Ascending aorta (tissue), 2 donors: ENCODE results near the gene SLC16A12. TPM values are rescaled to one million over a fixed set of nuclear protein-coding genes. Genes with fewer than 3 reads are reported as not detected.

Source experiments
- DNase-seq, 2 donors: peaks; one replicate each; pipeline ENCODE4 v3.0.0-alpha.2; 2019; ENCODE audit warnings: low spot score in 2 of 2
- H3K27ac ChIP-seq, 2 donors: fragments of 200-600 bp; sonication (generic); one replicate each; pipeline ENCODE4 v1.5.1; 2016 to 2017; ENCODE audit warnings: mild to moderate bottlenecking in 1 of 2
- H3K27me3 ChIP-seq: fragments of 200-600 bp; sonication (generic); one replicate; pipeline ENCODE4 v1.5.1; 2017
- H3K36me3 ChIP-seq, 2 donors: fragments of 200-600 bp; sonication (generic); one replicate each; pipeline ENCODE4 v1.5.1; 2016
- H3K4me1 ChIP-seq, 2 donors: fragments of 200-600 bp; sonication (generic); one replicate each; pipeline ENCODE4 v1.5.1; 2016 to 2017; ENCODE audit warnings: mild to moderate bottlenecking in 1 of 2
- H3K4me3 ChIP-seq, 2 donors: fragments of 200-600 bp; sonication (generic); one replicate each; pipeline ENCODE4 v1.5.1; 2016 to 2017; ENCODE audit warnings: mild to moderate bottlenecking in 1 of 2
- H3K9me3 ChIP-seq, 2 donors: fragments of 200-600 bp; sonication (generic); one replicate each; pipeline ENCODE4 v1.5.1; 2016
- CTCF ChIP-seq, 3 experiments: fragments of 200-600 bp in 2 of 3; fragments of 450-650 bp in 1 of 3; sonication (generic) in 2 of 3; IDR thresholded peaks; one replicate each; pipeline ENCODE4 v1.5.1; 2016 to 2019; ENCODE audit warnings: antibody characterized with exemption in 3 of 3, mild to moderate bottlenecking in 1 of 3, moderate library complexity in 1 of 3
- intact Hi-C: fragments of 100-400 bp; cut with DNase I; formaldehyde crosslinking; loops from one replicate; pipeline ENCODE4 v1.15.1; 2023
- total RNA-seq: library from RNA; depleted of rRNA; stranded (reverse); fragments of >200 nt; gene quantifications from one replicate; pipeline ENCODE4 v1.1.0, GENCODE V29; 2016

Gene SLC16A12
- total RNA-seq, 1 donor from 2014 or later, result not detected

- TF ChIP-seq CTCF (IDR thresholded peaks at IDR 0.05), result no peak
- Histone ChIP-seq H3K4me3 (no peak overlapping the region), H3K36me3 (no peaks in the 10 kb centered on the region), H3K27ac (peak overlapping the region; percentile 35 to 57), H3K9me3 (no peaks in the 10 kb centered on the region), H3K4me1 (peaks cover 7 to 43% of the 10 kb centered on the region in 2 donors), H3K27me3 (no peaks in the 10 kb centered on the region)
- no peak for DNase-seq
- intact Hi-C loops, result loop anchor here (2.0 to 5.0 kb wide), 2 partner anchors 17 to 48 kb away; no protein-coding TSS in a partner anchor
Measured at GRCh38 chr10:89475591-89475998, 59.8 kb downstream of the SLC16A12 start.

- no peak for TF ChIP-seq CTCF (IDR thresholded peaks at IDR 0.05)
- no peaks in the 10 kb centered on the region for H3K27me3 ChIP-seq
- DNase-seq, result no peak
- no peak overlapping the region for H3K4me3 ChIP-seq
- peaks cover 7 to 38% of the 10 kb centered on the region in 2 donors for H3K4me1 ChIP-seq
- peak overlapping the region; percentile 35 to 57 for H3K27ac ChIP-seq
- H3K9me3 ChIP-seq, result no peaks in the 10 kb centered on the region
- intact Hi-C loops, result loop anchor here (2.0 to 5.0 kb wide), 2 partner anchors 16 to 48 kb away; no protein-coding TSS in a partner anchor
- H3K36me3 ChIP-seq, result no peaks in the 10 kb centered on the region
Measured at GRCh38 chr10:89475125-89475524, 60.3 kb downstream of the SLC16A12 start.

- Histone ChIP-seq H3K4me3 (no peak overlapping the region), H3K27me3 (no peaks in the 10 kb centered on the region), H3K4me1 (peaks cover 7 to 32% of the 10 kb centered on the region in 2 donors), H3K9me3 (no peaks in the 10 kb centered on the region), H3K36me3 (no peaks in the 10 kb centered on the region), H3K27ac (peak overlapping the region in 1 of 2 donors; percentile 35)
- DNase-seq, result no peak
- intact Hi-C loops, result loop anchor here (2.0 kb wide), 1 partner anchor 16 kb away; no protein-coding TSS in a partner anchor
- no peak for TF ChIP-seq CTCF (IDR thresholded peaks at IDR 0.05)
Measured at GRCh38 chr10:89474452-89474851, 60.9 kb downstream of the SLC16A12 start.

GRCh38 chr10:89471110-89471809 lies 64.1 kb downstream of the SLC16A12 start:
- H3K4me3 ChIP-seq, result no peak overlapping the region
- no peak overlapping the region for H3K27ac ChIP-seq
- intact Hi-C loops, result no loop called here
- H3K9me3 ChIP-seq, result no peaks in the 10 kb centered on the region
- DNase-seq, result no peak
- H3K4me1 ChIP-seq, result peaks cover 0 to 8% of the 10 kb centered on the region in 2 donors
- no peak for TF ChIP-seq CTCF (IDR thresholded peaks at IDR 0.05)
- H3K36me3 ChIP-seq, result no peaks in the 10 kb centered on the region
- no peaks in the 10 kb centered on the region for H3K27me3 ChIP-seq

GRCh38 chr10:89470628-89471027 lies 64.8 kb downstream of the SLC16A12 start:
- no peak for DNase-seq
- no peaks in the 10 kb centered on the region for H3K36me3 ChIP-seq
- H3K27ac ChIP-seq, result no peak overlapping the region
- no peaks in the 10 kb centered on the region for H3K27me3 ChIP-seq
- H3K4me3 ChIP-seq, result no peak overlapping the region
- no peaks in the 10 kb centered on the region for H3K9me3 ChIP-seq
- peaks cover 0 to 3% of the 10 kb centered on the region in 2 donors for H3K4me1 ChIP-seq
- TF ChIP-seq CTCF (IDR thresholded peaks at IDR 0.05), result no peak
- intact Hi-C loops, result no loop called here
